GM19324 (cell line): ENCODE data around the gene NUCKS1.

Experiments used
- ATAC-seq: cut with Tn5 transposase; IDR thresholded peaks from one replicate; pipeline ENCODE4 v1.9.1; 2021; ENCODE audit warnings: mild to moderate bottlenecking, moderate library complexity; ENCODE audit not compliant: unreplicated experiment, low FRiP score

Gene NUCKS1

GRCh38 chr1:205772607-205773032, 22.6 kb upstream of the NUCKS1 start:
- ATAC-seq: no peak

GRCh38 chr1:205770618-205771017, 20.6 kb upstream of the NUCKS1 start:
- no peak for ATAC-seq

GRCh38 chr1:205769641-205770365, 19.8 kb upstream of the NUCKS1 start:
- no peak for ATAC-seq

GRCh38 chr1:205767248-205767647, 17.3 kb upstream of the NUCKS1 start:
- ATAC-seq: no peak

GRCh38 chr1:205766570-205766969, 16.6 kb upstream of the NUCKS1 start:
- ATAC-seq: no peak

GRCh38 chr1:205766038-205766437, 16.1 kb upstream of the NUCKS1 start:
- no peak for ATAC-seq

- ATAC-seq: no peak
Observed at GRCh38 chr1:205764578-205764977, 14.6 kb upstream of the NUCKS1 start.

GRCh38 chr1:205763980-205764379, 14.0 kb upstream of the NUCKS1 start:
- ATAC-seq: no peak

GRCh38 chr1:205760606-205761005, 10.6 kb upstream of the NUCKS1 start:
- no peak for ATAC-seq

GRCh38 chr1:205756552-205756951, 6.6 kb upstream of the NUCKS1 start:
- ATAC-seq: no peak

- ATAC-seq: no peak
Observed at GRCh38 chr1:205754857-205755256, 4.9 kb upstream of the NUCKS1 start.

GRCh38 chr1:205751036-205751651, 1.2 kb upstream of the NUCKS1 start:
- no peak for ATAC-seq

GRCh38 chr1:205749234-205750137, 496 bp downstream of the NUCKS1 start:
- peak; percentile 90 for ATAC-seq

- ATAC-seq: peak; percentile 13
Observed at GRCh38 chr1:205748403-205749233, 1.4 kb downstream of the NUCKS1 start.

- ATAC-seq: no peak
Observed at GRCh38 chr1:205746757-205747412, 3.1 kb downstream of the NUCKS1 start.

GRCh38 chr1:205744403-205744802, 5.6 kb downstream of the NUCKS1 start:
- no peak for ATAC-seq

- ATAC-seq: no peak
Observed at GRCh38 chr1:205743977-205744376, 6.0 kb downstream of the NUCKS1 start.

GRCh38 chr1:205741681-205742080, 8.3 kb downstream of the NUCKS1 start:
- no peak for ATAC-seq

- no peak for ATAC-seq
Observed at GRCh38 chr1:205739348-205740160, 10.4 kb downstream of the NUCKS1 start.
